NCI-H2196 treated with DMSO at 0.1 percent for 48 hours (cell line): ENCODE data around the gene TMPRSS15.

ENCODE experiments used
- DNase-seq: peaks from one replicate; lab custom pipeline; 2025; ENCODE audit not compliant: unreplicated experiment; lab: John Stamatoyannopoulos, UW

The TMPRSS15 gene

DNA sequence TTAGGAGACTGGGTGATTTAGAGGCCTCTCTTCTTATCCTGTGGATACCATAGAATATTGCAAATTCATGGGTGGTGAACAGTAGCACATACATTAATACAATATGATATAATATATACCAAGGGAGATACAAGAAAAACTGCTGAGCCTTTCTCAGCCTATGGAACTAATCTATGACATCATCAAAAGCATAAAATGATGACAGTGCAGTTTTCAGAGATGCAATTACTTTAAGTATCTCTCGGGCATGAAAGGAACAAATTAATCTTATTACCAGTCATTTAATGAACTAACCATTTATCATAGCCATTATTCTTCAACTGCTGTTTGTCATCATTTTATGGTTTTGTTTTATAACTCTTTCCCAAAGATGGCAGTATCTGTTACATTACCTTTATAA lies 155.4 kb downstream of the TMPRSS15 start:
- DNase-seq: no peak

DNA sequence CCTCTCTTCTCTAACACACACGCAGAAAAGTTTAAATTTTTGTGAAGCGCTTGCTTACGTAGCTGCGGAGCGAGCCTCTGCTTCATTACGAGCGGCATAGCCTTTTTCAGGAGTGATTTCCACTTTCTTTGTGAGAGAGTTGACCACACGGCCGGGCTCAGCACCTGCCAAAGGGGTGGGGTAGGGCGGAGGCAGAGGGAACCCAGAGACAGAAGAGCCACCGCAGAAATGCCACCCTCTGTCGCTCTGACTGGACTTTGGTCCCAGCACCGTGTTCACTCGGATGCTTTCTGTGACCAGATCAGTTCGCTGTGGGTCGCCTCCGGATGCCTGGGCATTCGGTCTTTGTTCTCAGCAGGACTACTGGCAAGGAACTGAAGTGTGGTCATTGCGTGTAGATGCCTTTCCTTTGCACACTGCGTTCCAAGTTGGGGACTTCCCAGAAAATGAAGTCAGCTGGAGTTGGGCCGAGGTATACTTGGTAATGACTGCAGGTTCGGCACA lies 158.1 kb downstream of the TMPRSS15 start:
- DNase-seq: no peak

DNA sequence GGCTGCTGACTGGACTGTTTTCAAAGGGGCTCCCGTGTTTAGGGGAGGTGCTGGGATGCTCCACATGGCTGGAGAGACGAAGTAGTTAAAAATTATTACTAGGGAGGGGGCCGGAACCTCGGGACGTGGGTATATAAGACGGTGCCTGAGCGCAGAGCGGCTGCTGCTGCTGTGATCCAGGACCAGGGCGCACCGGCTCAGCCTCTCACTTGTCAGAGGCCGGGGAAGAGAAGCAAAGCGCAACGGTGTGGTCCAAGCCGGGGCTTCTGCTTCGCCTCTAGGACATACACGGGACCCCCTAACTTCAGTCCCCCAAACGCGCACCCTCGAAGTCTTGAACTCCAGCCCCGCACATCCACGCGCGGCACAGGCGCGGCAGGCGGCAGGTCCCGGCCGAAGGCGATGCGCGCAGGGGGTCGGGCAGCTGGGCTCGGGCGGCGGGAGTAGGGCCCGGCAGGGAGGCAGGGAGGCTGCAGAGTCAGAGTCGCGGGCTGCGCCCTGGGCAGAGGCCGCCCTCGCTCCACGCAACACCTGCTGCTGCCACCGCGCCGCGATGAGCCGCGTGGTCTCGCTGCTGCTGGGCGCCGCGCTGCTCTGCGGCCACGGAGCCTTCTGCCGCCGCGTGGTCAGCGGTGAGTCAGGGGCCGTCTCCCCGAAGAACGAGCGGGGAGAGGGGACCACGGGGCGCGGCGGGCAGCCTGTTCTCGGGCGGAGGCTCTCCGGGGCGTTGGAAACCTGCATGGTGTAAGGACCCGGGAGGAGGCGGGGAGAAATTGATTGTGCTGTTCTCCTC lies 158.7 kb downstream of the TMPRSS15 start, which contains the start of gene CHODL:
TSS of gene CHODL (plus strand) at position 163 of the 793 bp plus-strand sequence. CDS start at position 554, 391 bp downstream.
- DNase-seq: no peak

DNA sequence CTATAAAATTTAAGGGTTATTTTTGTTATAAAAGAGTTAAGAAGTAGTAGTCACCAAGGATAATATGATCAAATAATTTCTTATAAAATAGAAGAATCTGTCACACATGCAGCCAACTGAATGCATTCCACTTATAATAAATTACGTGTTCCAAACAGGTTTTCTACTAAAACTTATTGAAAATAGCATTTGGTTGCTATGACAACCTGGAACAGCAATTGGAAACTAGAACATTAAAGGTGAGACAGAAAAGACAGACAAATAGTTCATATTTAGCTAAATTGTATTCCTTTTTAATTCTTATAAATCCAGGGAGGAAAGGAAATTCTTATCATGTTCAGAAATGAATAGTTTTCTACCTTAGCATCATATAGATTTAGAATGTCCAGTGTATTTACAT lies 168.0 kb downstream of the TMPRSS15 start:
- no peak for DNase-seq

DNA sequence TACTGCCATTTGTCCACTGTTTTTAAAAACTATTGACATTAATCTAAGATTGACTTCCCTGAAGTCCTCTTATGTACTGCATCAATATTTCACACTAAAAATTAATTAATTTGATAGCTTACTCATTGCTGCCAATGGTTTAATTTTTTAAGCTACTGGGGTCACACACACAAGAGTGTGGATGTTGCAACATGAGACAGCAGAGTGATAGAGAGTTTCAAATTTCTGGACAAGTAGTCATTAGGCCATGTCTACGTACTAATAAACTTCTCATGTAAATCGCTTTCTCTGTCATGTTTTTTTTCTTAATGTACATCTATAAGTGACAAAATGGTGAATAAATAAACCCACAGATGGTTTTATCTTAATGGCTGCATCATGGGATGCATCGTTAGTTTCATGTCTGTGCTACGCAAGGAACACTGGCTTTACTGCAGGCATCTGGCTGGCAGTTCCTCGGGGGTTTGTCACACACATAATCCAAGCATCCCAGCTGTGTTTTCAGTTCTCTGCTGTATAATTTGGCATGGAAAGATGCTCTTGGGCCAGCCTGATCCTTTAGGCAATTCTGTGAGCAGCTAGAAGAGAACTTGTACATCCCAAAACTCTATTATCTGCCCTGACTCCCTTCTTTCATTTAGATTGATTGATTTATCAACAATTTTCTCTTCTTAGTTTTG lies 175.4 kb downstream of the TMPRSS15 start:
- DNase-seq: no peak

DNA sequence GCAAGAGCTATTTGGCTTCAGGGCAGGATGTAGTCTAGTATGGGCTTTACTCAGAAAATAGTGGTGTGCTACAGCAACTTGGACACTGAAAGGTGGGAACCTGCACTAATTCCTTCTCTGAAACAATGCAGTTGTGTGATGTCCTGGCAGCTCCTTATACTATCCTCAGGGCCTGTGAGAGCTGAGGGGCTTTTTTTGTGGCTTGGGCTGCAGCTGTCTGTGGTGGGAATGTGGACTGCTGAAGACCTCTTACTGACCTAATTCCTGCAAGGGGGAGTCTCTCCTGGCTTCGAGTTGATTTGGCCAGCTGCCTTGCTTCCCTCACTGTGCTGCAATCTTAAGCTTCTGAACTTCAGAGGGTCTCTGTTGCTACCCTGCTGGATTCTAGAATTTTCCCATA lies 181.2 kb downstream of the TMPRSS15 start:
- no peak for DNase-seq

DNA sequence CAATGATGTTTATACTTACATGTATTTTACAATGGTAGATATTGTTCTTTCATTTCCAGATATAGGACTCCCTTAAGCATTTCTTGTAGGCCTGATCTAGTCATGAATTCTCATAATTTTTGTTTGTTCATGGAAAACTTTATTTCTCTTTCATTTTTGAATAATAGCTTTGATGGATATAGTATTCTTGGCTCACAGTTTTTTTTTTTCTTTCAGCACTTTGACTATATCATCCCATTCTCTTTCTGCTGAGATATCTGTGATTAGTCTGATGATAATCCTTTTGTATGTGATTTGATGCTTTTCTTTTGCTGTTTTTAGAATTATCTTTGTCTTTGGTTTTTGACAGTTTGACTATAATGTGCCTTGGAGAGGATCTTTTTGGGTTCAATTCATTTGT lies 183.1 kb downstream of the TMPRSS15 start:
- no peak for DNase-seq
